ENCODE data around the gene RELL1. TPM values are rescaled to one million over a fixed set of nuclear protein-coding genes. Genes with fewer than 3 reads are reported as not detected.

RELL1 gene
- total RNA-seq, 2 experiments from 2014 or later = 13.8 to 15.3 TPM

DNA sequence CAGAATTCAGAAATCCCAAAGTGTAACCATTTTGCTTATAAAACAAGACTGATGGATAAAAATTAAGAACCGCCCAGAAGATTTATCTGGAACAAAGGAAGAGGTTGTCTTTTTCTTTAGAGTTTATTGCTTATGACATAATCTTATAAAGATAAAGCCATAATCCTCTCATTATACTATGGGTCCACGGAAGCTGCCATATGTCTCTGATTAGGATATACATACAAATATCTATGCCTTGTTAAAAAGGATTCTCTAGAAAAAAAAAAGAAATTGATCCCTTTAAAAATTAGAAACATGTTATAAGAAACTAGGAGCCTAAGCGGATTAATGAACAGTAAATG lies 70.5 kb downstream of the RELL1 start:
- Mint-ChIP-seq H3K4me3 (no peak overlapping the region), H3K36me3 (ENCODE audit: low read depth) (peaks cover 10% of the 10 kb centered on the region), H3K27ac (no peak overlapping the region), H3K4me1 (ENCODE audit: low read depth) (peaks cover 18% of the 10 kb centered on the region), H3K9me3 (no peaks in the 10 kb centered on the region), H3K27me3 (no peaks in the 10 kb centered on the region)
- DNase-seq (no peak), ATAC-seq (no peak)
- CTCF ChIA-PET = interaction anchor here (1.6 kb wide), 1 partner anchor 22 kb away, joined by 3 read pairs; no protein-coding TSS in a partner anchor
- intact Hi-C loops (cut with micrococcal nuclease) = no loop called here
- TF ChIP-seq CTCF (IDR thresholded peaks at IDR 0.05) = no peak
- POLR2A ChIA-PET = no interaction called here

DNA sequence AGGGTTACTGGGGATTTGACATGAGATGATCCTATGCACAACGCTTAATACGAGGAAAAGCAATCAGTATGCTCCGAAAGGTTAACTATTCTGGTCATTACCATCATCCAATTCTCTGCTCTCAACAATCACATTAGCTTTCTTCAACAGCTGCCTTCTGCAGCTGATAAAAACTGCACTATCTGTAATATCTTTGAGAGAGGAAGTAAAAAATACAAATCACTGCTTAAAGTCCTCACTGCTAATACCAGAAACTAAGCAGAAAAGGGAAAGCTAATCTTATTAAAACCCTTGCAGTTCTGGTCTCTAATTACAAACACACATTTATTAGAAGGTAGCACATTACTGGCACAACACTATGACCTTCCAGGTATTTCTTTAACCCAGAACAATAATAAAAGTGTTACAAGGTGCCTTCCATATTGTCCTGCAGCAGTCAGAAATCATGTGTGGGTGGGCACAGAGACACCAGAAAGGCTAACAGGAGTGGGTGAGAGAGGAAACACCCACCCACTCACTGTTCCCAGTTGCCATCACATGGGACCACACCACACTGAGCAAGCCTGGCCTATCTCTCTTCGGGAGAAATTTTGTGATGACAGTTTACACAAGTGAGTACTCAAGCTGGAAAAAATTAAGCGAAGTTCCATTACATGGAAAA lies 71.0 kb downstream of the RELL1 start:
- Mint-ChIP-seq H3K4me1 (ENCODE audit: low read depth) (peaks cover 18% of the 10 kb centered on the region), H3K27me3 (no peaks in the 10 kb centered on the region), H3K4me3 (no peak overlapping the region), H3K27ac (no peak overlapping the region), H3K36me3 (ENCODE audit: low read depth) (peaks cover 15% of the 10 kb centered on the region), H3K9me3 (no peaks in the 10 kb centered on the region)
- ATAC-seq = no peak
- TF ChIP-seq CTCF (IDR thresholded peaks at IDR 0.05) = no peak
- DNase-seq = no peak
- intact Hi-C loops (cut with micrococcal nuclease) = no loop called here
- ChIA-PET CTCF (interaction anchor here (1.6 kb wide), 1 partner anchor 21 kb away, joined by 3 read pairs; no protein-coding TSS in a partner anchor), POLR2A (no interaction called here)

GRCh38 chr4:37612811-37613210 lies 73.4 kb downstream of the RELL1 start:
- CTCF ChIA-PET = interaction anchor here (0.6 to 2.6 kb wide), 2 partner anchors 9 to 29 kb away, joined by 3 to 25 read pairs; no protein-coding TSS in a partner anchor
- no peak overlapping the region for H3K4me3 Mint-ChIP-seq

DNA sequence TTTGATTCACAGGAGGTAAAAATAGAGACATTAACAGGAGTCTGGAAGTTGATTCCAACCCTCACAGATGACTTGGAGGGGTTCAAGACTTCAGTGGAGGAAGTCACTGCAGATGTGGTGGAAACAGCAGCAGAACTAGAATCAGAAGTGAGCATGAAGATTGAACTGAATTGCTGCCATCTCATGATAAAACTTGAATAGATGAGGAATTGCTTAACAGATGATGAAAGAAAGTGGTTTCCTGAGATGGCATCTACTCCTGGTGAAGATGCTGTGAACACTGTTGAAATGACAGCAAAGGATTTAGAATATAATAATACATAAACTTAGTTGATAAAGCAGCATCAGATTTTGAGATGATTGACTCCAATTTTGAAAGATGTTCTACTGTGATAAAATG lies 76.5 kb downstream of the RELL1 start:
- no peak overlapping the region for H3K27ac Mint-ChIP-seq
- ATAC-seq = no peak
- intact Hi-C loops (cut with micrococcal nuclease) = no loop called here
- no peak for TF ChIP-seq CTCF (IDR thresholded peaks at IDR 0.05)
- CTCF ChIA-PET = no interaction called here
- POLR2A ChIA-PET = no interaction called here
- no peaks in the 10 kb centered on the region for H3K9me3 Mint-ChIP-seq
- peaks cover 30% of the 10 kb centered on the region for H3K36me3 Mint-ChIP-seq (ENCODE audit: low read depth)
- DNase-seq = no peak
- H3K4me3 Mint-ChIP-seq = no peak overlapping the region
- H3K27me3 Mint-ChIP-seq = no peaks in the 10 kb centered on the region
- H3K4me1 Mint-ChIP-seq (ENCODE audit: low read depth) = no peaks in the 10 kb centered on the region

More at GRCh38 chr4:37612811-37613210, 73.4 kb downstream of the RELL1 start:
- H3K27me3 Mint-ChIP-seq = no peaks in the 10 kb centered on the region
- no peak for ATAC-seq
- H3K9me3 Mint-ChIP-seq = no peaks in the 10 kb centered on the region
- intact Hi-C loops (cut with micrococcal nuclease) = no loop called here
- H3K27ac Mint-ChIP-seq = no peak overlapping the region
- H3K36me3 Mint-ChIP-seq (ENCODE audit: low read depth) = peaks cover 30% of the 10 kb centered on the region
- peaks cover 18% of the 10 kb centered on the region for H3K4me1 Mint-ChIP-seq (ENCODE audit: low read depth)
- DNase-seq = no peak
- no peak for TF ChIP-seq CTCF (IDR thresholded peaks at IDR 0.05)
- POLR2A ChIA-PET = no interaction called here

DNA sequence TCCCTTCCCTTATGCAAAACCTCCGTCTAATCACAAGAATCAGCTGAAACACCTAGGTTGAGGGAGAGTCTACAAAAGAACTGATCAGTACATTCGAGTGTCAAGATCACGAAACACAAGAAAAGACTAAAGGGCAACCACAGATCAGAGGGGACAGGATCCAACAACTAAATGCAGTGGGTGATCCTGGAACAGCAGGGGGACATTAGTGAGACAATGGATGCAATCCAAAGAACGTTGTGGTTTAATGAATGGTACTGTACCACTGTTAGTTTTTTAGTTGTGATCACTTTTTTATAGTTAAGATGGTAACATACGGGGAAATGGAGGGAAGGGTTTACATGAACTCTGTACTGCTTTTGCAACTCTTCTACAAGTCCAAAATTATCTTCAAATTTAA lies 79.2 kb downstream of the RELL1 start:
- intact Hi-C loops (cut with micrococcal nuclease) = no loop called here
- no peak for TF ChIP-seq CTCF (IDR thresholded peaks at IDR 0.05)
- Mint-ChIP-seq H3K27ac (no peak overlapping the region), H3K9me3 (no peaks in the 10 kb centered on the region), H3K4me1 (ENCODE audit: low read depth) (peaks cover 2% of the 10 kb centered on the region), H3K36me3 (ENCODE audit: low read depth) (peaks cover 22% of the 10 kb centered on the region), H3K4me3 (no peak overlapping the region), H3K27me3 (no peaks in the 10 kb centered on the region)
- POLR2A ChIA-PET = no interaction called here
- CTCF ChIA-PET = no interaction called here
- DNase-seq (no peak), ATAC-seq (no peak)
